Measurements from ENCODE around the gene TAOK3.

Gene TAOK3

DNA sequence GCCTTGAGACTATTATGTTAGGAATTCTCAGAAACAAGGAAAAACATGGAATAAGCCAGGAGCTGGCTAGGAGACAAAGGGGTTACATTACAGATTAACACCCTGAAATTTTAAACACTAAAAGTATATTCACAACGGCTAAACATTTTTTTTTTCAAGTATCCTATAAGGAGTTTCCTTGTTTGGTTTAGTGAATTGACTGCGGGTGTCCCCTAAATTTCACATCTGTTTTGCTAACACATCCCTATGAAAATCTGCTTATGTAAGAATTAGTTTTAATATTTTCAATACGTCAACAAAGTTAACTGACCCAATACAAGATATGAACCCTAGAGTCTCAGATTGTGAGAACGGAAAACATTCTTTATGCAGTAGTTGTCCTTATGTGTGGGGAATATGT is 19.0 kb downstream of the TAOK3 start:
- DNase-seq (ENCODE audit: low read depth), result no peak
- no peak for TF ChIP-seq CTCF (conservative IDR thresholded peaks at IDR 0.05; ENCODE audit: low read depth, low read length)
- no peak overlapping the region for H3K4me3 ChIP-seq (ENCODE audit: low read length)

GRCh38 chr12:118350908-118351559 is 21.7 kb downstream of the TAOK3 start:
- H3K4me3 ChIP-seq (ENCODE audit: low read length), result no peak overlapping the region
- TF ChIP-seq CTCF (conservative IDR thresholded peaks at IDR 0.05; ENCODE audit: low read depth, low read length), result no peak
- no peak for DNase-seq (ENCODE audit: low read depth)

DNA sequence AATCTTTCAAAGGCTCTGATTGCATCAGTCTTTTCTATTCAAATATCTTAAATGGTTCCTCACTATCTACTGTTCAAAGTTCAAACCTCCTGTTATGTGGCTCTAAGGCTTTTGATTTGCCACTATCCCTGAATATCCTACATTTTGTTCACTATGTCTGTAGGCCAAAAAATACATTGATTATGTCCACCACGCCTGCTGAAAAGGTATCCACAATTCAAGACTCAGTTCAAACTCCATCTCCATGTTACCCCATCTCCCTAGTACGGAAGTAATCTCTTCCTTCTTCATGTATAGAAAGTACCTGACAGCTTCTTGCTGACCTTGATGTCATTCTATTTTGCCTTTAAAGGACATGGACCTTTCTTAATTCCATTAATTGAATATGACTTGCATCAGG is 24.8 kb downstream of the TAOK3 start:
- no peak for TF ChIP-seq CTCF (conservative IDR thresholded peaks at IDR 0.05; ENCODE audit: low read depth, low read length)
- no peak overlapping the region for H3K4me3 ChIP-seq (ENCODE audit: low read length)
- no peak for DNase-seq (ENCODE audit: low read depth)

DNA sequence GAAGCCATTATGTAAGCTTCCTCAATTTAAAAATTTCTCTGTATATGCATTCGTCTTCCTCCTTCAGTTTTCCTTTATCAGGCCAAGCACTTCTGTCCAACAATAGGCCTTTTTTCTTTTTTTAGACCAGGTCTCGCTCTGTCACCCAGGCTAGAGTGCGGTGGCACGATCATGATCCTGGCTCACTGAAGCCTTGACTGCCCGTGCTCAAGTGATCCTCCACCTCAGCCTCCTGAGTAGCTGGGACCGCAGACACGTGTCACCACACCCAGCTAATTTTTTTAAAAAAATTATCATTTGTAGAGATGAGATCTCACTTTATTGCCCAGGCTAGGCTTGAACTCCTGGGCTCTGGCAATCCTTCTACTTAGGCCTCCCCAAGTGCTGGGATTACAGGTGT is 25.8 kb downstream of the TAOK3 start:
- no peak overlapping the region for H3K4me3 ChIP-seq (ENCODE audit: low read length)
- no peak for TF ChIP-seq CTCF (conservative IDR thresholded peaks at IDR 0.05; ENCODE audit: low read depth, low read length)
- no peak for DNase-seq (ENCODE audit: low read depth)

DNA sequence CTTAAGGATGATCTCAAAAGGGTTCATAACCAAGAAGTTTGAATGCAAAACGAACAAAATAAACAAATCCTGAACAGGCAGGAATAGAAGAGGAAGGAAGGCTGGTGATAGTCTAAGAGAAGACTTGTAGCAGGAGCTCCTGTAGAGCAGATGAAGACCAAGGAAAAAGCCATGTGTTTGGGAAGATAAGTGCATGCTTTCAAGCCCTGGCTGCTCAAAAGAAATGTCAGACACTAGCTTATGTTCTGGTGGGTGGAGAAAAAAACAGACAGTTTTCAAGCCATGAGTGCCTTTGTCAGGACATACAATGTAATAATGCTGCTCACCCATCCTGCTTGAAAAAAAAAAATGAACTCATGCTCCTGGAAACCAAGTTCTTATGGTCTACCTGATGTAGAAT is 27.4 kb downstream of the TAOK3 start:
- no peak overlapping the region for H3K4me3 ChIP-seq (ENCODE audit: low read length)
- TF ChIP-seq CTCF (conservative IDR thresholded peaks at IDR 0.05; ENCODE audit: low read depth, low read length), result no peak
- no peak for DNase-seq (ENCODE audit: low read depth)

- DNase-seq (ENCODE audit: low read depth), result no peak
- no peak for TF ChIP-seq CTCF (conservative IDR thresholded peaks at IDR 0.05; ENCODE audit: low read depth, low read length)
- H3K4me3 ChIP-seq (ENCODE audit: low read length), result no peak overlapping the region
Measured at GRCh38 chr12:118344829-118345228, 27.9 kb downstream of the TAOK3 start.

DNA sequence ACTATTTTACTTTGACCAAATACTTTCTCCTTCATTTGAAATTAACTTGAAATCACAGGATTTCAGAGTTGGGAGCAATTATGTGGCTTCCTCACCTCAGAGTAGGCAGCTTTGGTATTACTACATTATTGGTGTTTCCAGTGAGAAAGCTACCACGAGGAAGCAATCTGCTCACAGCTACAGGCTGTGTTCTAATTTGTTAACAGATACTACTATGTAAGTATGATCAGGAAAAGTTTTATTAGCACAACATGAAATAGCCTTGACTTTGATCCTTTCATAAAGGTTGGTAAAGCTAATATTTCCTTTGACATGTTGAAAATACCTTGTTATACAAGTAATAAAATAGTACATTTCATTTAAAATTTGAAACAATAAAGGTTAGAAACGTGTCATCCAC is 30.6 kb downstream of the TAOK3 start:
- no peak overlapping the region for H3K4me3 ChIP-seq (ENCODE audit: low read length)
- no peak for DNase-seq (ENCODE audit: low read depth)
- no peak for TF ChIP-seq CTCF (conservative IDR thresholded peaks at IDR 0.05; ENCODE audit: low read depth, low read length)

All from retinal pigment epithelial cell (primary cell).